Neural progenitor cell (in vitro differentiated cells): ENCODE results near the gene TFPT. TPM values are rescaled to one million over a fixed set of nuclear protein-coding genes. Genes with fewer than 3 reads are reported as not detected.

Experiments used
- DNase-seq: peaks from one replicate; pipeline ENCODE4 v3.0.0-alpha.2; 2016; ENCODE audit warnings: low spot score
- H2AFZ ChIP-seq: fragments of 200-600 bp; sonication (generic); replicated peaks from 2 replicates; pipeline ENCODE4 v1.6.1; 2016; ENCODE audit warnings: antibody characterized with exemption
- H3F3A ChIP-seq: fragments of 200-600 bp; sonication (generic); 2 replicates; pipeline ENCODE4 v1.6.1; 2016; ENCODE audit warnings: antibody characterized with exemption, low read depth
- H3K27ac ChIP-seq: fragments of 200-600 bp; sonication (generic); 2 replicates; pipeline ENCODE4 v1.5.1; 2016; ENCODE audit warnings: mild to moderate bottlenecking
- H3K27me3 ChIP-seq: fragments of 200-600 bp; sonication (generic); 2 replicates; pipeline ENCODE4 v1.6.1; 2016; ENCODE audit warnings: mild to moderate bottlenecking, moderate library complexity
- H3K36me3 ChIP-seq: fragments of 200-600 bp; sonication (generic); 2 replicates; pipeline ENCODE4 v1.5.1; 2016
- H3K4me1 ChIP-seq: fragments of 200-600 bp; sonication (generic); 2 replicates; pipeline ENCODE4 v1.6.1; 2016; ENCODE audit warnings: mixed run types
- H3K4me2 ChIP-seq: fragments of 200-600 bp; sonication (generic); 2 replicates; pipeline ENCODE4 v1.6.1; 2016
- H3K4me3 ChIP-seq: fragments of 200-600 bp; sonication (generic); 2 replicates; pipeline ENCODE4 v1.5.1; 2016
- H3K79me2 ChIP-seq: fragments of 200-600 bp; sonication (generic); 2 replicates; pipeline ENCODE4 v1.6.1; 2016; ENCODE audit warnings: low read depth
- H3K9ac ChIP-seq: fragments of 200-600 bp; sonication (generic); 2 replicates; pipeline ENCODE4 v1.6.1; 2016
- H3K9me3 ChIP-seq: fragments of 200-600 bp; sonication (generic); 2 replicates; pipeline ENCODE4 v1.5.1; 2016; ENCODE audit warnings: low read depth
- H4K20me1 ChIP-seq: fragments of 200-600 bp; sonication (generic); 2 replicates; pipeline ENCODE4 v1.6.1; 2016; ENCODE audit warnings: low read depth
- H3K27ac Mint-ChIP-seq: 3 replicates; pipeline ENCODE4 v1.8.0; 2021; ENCODE audit warnings: mixed read lengths
- H3K27me3 Mint-ChIP-seq: 2 replicates; pipeline ENCODE4 v1.8.0; 2022; ENCODE audit warnings: low read depth, mild to moderate bottlenecking, inconsistent platforms, moderate library complexity, mixed read lengths; ENCODE audit not compliant: insufficient read depth
- H3K36me3 Mint-ChIP-seq: 3 replicates; pipeline ENCODE4 v1.8.0; 2021; ENCODE audit warnings: mixed read lengths
- H3K4me1 Mint-ChIP-seq: 3 replicates; pipeline ENCODE4 v1.8.0; 2021; ENCODE audit warnings: mixed read lengths
- H3K4me3 Mint-ChIP-seq: 3 replicates; pipeline ENCODE4 v1.8.0; 2021; ENCODE audit warnings: mild to moderate bottlenecking, moderate library complexity, mixed read lengths
- H3K9me3 Mint-ChIP-seq: 3 replicates; pipeline ENCODE4 v1.8.0; 2020; ENCODE audit warnings: mixed read lengths
- EZH2 ChIP-seq: fragments of 200-600 bp; sonication (generic); IDR thresholded peaks from 2 replicates; pipeline ENCODE4 v1.6.1; 2017; ENCODE audit warnings: antibody characterized with exemption, mild to moderate bottlenecking, moderate library complexity
- EZH2phosphoT487 ChIP-seq: fragments of 200-600 bp; sonication (generic); IDR thresholded peaks from 2 replicates; pipeline ENCODE4 v1.6.1; 2017; ENCODE audit warnings: antibody characterized with exemption
- total RNA-seq: library from RNA; depleted of rRNA; stranded (reverse); fragments of >200 nt; gene quantifications from 2 replicates; pipeline ENCODE4 v1.2.3, GENCODE V29; 2015; ENCODE audit warnings: low replicate concordance
- TF ChIP-seq, protein P1 (sequence below): fragments of 200-600 bp; sonication (generic); IDR thresholded peaks from 2 replicates; pipeline ENCODE4 v1.5.1; 2017; ENCODE audit warnings: antibody characterized with exemption, mild to moderate bottlenecking

Gene TFPT
- total RNA-seq, 1 donor from 2014 or later = 9.4 TPM

DNA sequence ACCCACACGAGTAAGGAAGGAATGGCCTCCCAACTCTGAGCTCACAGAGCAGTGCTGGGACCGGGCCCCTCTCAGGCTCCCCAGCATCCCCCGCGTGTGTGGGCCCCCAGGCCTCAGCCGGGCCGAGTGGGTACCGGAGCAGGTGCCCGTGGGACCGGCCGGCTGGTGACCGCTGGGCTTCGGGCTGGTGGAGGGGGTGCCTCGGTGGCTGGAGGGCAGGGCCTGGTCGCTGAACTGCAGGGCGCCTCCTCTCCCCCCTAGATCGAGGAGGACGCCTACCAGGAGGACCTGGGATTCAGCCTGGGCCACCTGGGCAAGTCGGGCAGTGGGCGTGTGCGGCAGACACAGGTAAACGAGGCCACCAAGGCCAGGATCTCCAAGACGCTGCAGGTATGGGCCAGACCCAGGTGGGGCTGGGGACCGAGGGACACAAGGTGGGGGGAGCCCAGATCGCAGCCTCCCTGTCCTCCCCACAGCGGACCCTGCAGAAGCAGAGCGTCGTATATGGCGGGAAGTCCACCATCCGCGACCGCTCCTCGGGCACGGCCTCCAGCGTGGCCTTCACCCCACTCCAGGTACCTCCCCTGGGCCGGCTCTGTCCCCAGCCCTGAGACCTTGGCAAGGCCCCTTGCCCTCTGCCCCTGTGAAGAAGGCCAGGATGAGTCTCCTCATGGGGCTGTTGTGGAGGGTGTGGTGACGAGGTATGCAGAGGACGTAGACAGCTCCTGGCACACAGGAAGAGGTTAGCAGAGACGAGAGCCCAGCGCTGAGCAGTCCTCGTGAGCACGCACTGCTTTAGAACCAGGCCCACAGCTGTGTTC, 13.5 kb upstream of the TFPT start:
- Histone ChIP-seq H3F3A (no peaks in the 10 kb centered on the region), H3K4me2 (no peak overlapping the region), H2AFZ (no peak overlapping the region), H4K20me1 (no peaks in the 10 kb centered on the region), H3K4me1 (no peaks in the 10 kb centered on the region), H3K27ac (no peak overlapping the region), H3K36me3 (no peaks in the 10 kb centered on the region), H3K27me3 (no peaks in the 10 kb centered on the region), H3K9ac (no peak overlapping the region), H3K79me2 (no peaks in the 10 kb centered on the region), H3K4me3 (no peak overlapping the region), H3K9me3 (no peaks in the 10 kb centered on the region)
- peaks cover 15% of the 10 kb centered on the region for H3K36me3 Mint-ChIP-seq
- no peaks in the 10 kb centered on the region for H3K4me1 Mint-ChIP-seq
- DNase-seq = no peak
- no peak for TF ChIP-seq EZH2
- TF ChIP-seq EZH2phosphoT487 = no peak
- TF ChIP-seq, protein P1, sequence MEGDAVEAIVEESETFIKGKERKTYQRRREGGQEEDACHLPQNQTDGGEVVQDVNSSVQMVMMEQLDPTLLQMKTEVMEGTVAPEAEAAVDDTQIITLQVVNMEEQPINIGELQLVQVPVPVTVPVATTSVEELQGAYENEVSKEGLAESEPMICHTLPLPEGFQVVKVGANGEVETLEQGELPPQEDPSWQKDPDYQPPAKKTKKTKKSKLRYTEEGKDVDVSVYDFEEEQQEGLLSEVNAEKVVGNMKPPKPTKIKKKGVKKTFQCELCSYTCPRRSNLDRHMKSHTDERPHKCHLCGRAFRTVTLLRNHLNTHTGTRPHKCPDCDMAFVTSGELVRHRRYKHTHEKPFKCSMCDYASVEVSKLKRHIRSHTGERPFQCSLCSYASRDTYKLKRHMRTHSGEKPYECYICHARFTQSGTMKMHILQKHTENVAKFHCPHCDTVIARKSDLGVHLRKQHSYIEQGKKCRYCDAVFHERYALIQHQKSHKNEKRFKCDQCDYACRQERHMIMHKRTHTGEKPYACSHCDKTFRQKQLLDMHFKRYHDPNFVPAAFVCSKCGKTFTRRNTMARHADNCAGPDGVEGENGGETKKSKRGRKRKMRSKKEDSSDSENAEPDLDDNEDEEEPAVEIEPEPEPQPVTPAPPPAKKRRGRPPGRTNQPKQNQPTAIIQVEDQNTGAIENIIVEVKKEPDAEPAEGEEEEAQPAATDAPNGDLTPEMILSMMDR = no peak
- H3K27me3 Mint-ChIP-seq = peaks cover 2% of the 10 kb centered on the region
- H3K9me3 Mint-ChIP-seq = no peaks in the 10 kb centered on the region
- no peak overlapping the region for H3K27ac Mint-ChIP-seq
- no peak overlapping the region for H3K4me3 Mint-ChIP-seq

GRCh38 chr19:54128441-54128725, 12.9 kb upstream of the TFPT start:
- peaks cover 2% of the 10 kb centered on the region for H3K27me3 Mint-ChIP-seq
- no peak overlapping the region for H3K4me3 Mint-ChIP-seq
- Histone ChIP-seq H3K9ac (no peak overlapping the region), H4K20me1 (no peaks in the 10 kb centered on the region), H3K79me2 (no peaks in the 10 kb centered on the region), H3F3A (no peaks in the 10 kb centered on the region), H3K4me3 (no peak overlapping the region), H3K9me3 (no peaks in the 10 kb centered on the region), H3K4me1 (no peaks in the 10 kb centered on the region), H3K36me3 (no peaks in the 10 kb centered on the region), H3K4me2 (no peak overlapping the region), H2AFZ (no peak overlapping the region), H3K27me3 (no peaks in the 10 kb centered on the region), H3K27ac (no peak overlapping the region)
- DNase-seq = no peak
- no peaks in the 10 kb centered on the region for H3K4me1 Mint-ChIP-seq
- H3K27ac Mint-ChIP-seq = no peak overlapping the region
- TF ChIP-seq EZH2phosphoT487 (no peak), EZH2 (no peak)
- TF ChIP-seq, protein P1 = no peak
- H3K9me3 Mint-ChIP-seq = no peaks in the 10 kb centered on the region
- peaks cover 16% of the 10 kb centered on the region for H3K36me3 Mint-ChIP-seq

DNA sequence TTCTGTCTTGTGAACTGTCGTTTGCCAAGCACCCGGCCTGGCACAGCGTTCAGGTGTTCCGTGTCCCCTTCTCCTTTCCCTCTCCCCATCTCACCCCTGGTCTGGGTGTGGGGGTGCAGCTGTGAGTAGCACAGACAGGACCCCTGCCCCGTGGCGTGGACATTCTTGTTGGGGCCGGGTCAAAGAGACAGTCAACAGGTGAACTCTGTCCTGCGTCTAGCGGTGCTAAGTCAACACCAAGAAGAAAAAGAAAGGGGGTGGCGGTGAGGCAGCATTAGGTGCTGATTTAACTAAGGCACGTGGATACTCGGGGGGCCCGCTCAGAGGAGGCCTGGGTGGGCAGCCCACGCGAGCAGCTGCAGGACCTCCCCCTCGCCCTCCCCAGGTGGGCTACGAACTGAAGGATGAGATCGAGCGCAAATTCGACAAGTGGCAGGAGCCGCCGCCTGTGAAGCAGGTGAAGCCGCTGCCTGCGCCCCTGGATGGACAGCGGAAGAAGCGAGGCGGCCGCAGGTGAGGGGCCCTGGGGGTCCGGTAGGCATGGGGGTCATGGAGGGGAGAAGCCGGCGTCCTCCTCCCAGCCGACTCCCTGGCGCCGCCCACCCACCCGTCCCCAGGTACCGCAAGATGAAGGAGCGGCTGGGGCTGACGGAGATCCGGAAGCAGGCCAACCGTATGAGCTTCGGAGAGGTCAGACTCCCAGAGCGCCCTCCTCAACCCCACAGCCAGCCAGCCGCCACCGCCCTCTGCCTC, 12.4 kb upstream of the TFPT start:
- TF ChIP-seq, protein P1 = no peak
- TF ChIP-seq EZH2phosphoT487 (no peak), EZH2 (no peak)
- no peaks in the 10 kb centered on the region for H4K20me1 ChIP-seq
- no peak for DNase-seq
- Mint-ChIP-seq H3K9me3 (no peaks in the 10 kb centered on the region), H3K36me3 (peaks cover 18% of the 10 kb centered on the region), H3K27ac (no peak overlapping the region), H3K4me3 (no peak overlapping the region), H3K27me3 (peaks cover 2% of the 10 kb centered on the region), H3K4me1 (no peaks in the 10 kb centered on the region)
- H3K4me1 ChIP-seq = no peaks in the 10 kb centered on the region
- H3K9ac ChIP-seq = no peak overlapping the region
- H3K27ac ChIP-seq = no peak overlapping the region
- H3K79me2 ChIP-seq = no peaks in the 10 kb centered on the region
- H3K36me3 ChIP-seq = no peaks in the 10 kb centered on the region
- no peak overlapping the region for H2AFZ ChIP-seq
- no peaks in the 10 kb centered on the region for H3F3A ChIP-seq
- H3K9me3 ChIP-seq = no peaks in the 10 kb centered on the region
- no peak overlapping the region for H3K4me2 ChIP-seq
- no peak overlapping the region for H3K4me3 ChIP-seq
- no peaks in the 10 kb centered on the region for H3K27me3 ChIP-seq
